HG03095 (cell line): ENCODE results near the gene IL10RA.
"Not testable (repeated sequence)": the region's sequence is repeated elsewhere in the genome, so short reads cannot be mapped to it uniquely, and the experiment has no call there.

Source experiments
- ATAC-seq: cut with Tn5 transposase; IDR thresholded peaks from one replicate; pipeline ENCODE4 v1.9.1; 2021; ENCODE audit warnings: moderate library complexity; ENCODE audit not compliant: unreplicated experiment

Gene IL10RA

GRCh38 chr11:117985953-117986887 is at the start of gene IL10RA:
TSS of gene IL10RA (plus strand) at chr11:117986394. CDS start at chr11:117986468, 74 bp downstream.
- ATAC-seq, result peak; percentile 79

GRCh38 chr11:117936973-117937372 is 49.2 kb upstream of the IL10RA start:
- ATAC-seq, result no peak

GRCh38 chr11:117940736-117941135 is 45.5 kb upstream of the IL10RA start:
- ATAC-seq, result no peak

GRCh38 chr11:117941163-117941707 is 45.0 kb upstream of the IL10RA start:
- ATAC-seq, result no peak

GRCh38 chr11:117941976-117942654 is 44.1 kb upstream of the IL10RA start:
- no peak for ATAC-seq

GRCh38 chr11:117944554-117944953 is 41.6 kb upstream of the IL10RA start:
- ATAC-seq, result no peak

- no peak for ATAC-seq
These were observed 41.0 kb upstream of the IL10RA start for GRCh38 chr11:117945047-117945810.

GRCh38 chr11:117946156-117946841 is 39.9 kb upstream of the IL10RA start:
- ATAC-seq, result no peak

- ATAC-seq, result no peak
These were observed 39.2 kb upstream of the IL10RA start for GRCh38 chr11:117946842-117947526.

GRCh38 chr11:117947751-117948150 is 38.4 kb upstream of the IL10RA start:
- ATAC-seq, result not testable (repeated sequence)

GRCh38 chr11:117948466-117948865 is 37.7 kb upstream of the IL10RA start:
- ATAC-seq, result not testable (repeated sequence)

- no peak for ATAC-seq
These were observed 37.1 kb upstream of the IL10RA start for GRCh38 chr11:117949062-117949461.

GRCh38 chr11:117950301-117950700 is 35.9 kb upstream of the IL10RA start:
- ATAC-seq, result no peak

- ATAC-seq, result no peak
These were observed 34.9 kb upstream of the IL10RA start for GRCh38 chr11:117950993-117951961.

GRCh38 chr11:117953024-117953671 is 33.0 kb upstream of the IL10RA start:
- no peak for ATAC-seq

GRCh38 chr11:117958949-117959348 is 27.2 kb upstream of the IL10RA start:
- ATAC-seq, result no peak

- no peak for ATAC-seq
These were observed 26.6 kb upstream of the IL10RA start for GRCh38 chr11:117959438-117960149.
